ENCODE measurements around the gene CRISPLD2.

GRCh38 chr16:84825896-84826557 lies 6.2 kb downstream of the CRISPLD2 start:
- TF ChIP-seq, protein P1, sequence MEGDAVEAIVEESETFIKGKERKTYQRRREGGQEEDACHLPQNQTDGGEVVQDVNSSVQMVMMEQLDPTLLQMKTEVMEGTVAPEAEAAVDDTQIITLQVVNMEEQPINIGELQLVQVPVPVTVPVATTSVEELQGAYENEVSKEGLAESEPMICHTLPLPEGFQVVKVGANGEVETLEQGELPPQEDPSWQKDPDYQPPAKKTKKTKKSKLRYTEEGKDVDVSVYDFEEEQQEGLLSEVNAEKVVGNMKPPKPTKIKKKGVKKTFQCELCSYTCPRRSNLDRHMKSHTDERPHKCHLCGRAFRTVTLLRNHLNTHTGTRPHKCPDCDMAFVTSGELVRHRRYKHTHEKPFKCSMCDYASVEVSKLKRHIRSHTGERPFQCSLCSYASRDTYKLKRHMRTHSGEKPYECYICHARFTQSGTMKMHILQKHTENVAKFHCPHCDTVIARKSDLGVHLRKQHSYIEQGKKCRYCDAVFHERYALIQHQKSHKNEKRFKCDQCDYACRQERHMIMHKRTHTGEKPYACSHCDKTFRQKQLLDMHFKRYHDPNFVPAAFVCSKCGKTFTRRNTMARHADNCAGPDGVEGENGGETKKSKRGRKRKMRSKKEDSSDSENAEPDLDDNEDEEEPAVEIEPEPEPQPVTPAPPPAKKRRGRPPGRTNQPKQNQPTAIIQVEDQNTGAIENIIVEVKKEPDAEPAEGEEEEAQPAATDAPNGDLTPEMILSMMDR (IDR thresholded peaks at IDR 0.05): no peak
- no peak for TF ChIP-seq ZFX (IDR thresholded peaks at IDR 0.05; ENCODE audit: borderline replicate concordance)

Measured in 22Rv1 (cell line).